Measurements from ENCODE around the gene NECTIN1. TPM values are rescaled to one million over a fixed set of nuclear protein-coding genes. Genes with fewer than 3 reads are reported as not detected.

Gene NECTIN1
- total and polyA plus RNA-seq, 2 donors (not counting 3 experiments of a cell fraction or from before 2014, with no cell fraction given): 10.8 to 23.6 TPM

GRCh38 chr11:119726585-119727522 lies 2.1 kb downstream of the NECTIN1 start:
- dilution Hi-C loops (cut with MboI; ENCODE audit: extremely low pct_ligation_motif_present, low sequenced_read_pairs) (no loop called here), intact Hi-C loops (cut with micrococcal nuclease) (loop anchor here (5.0 kb wide), 2 partner anchors 375 to 485 kb away; partner anchors contain the start of gene OAF)
- Histone ChIP-seq H3K27me3 (ENCODE audit: control insufficient read depth in 2 of 2, insufficient read depth in 2 of 2, low read length in 2 of 2) (no peaks in the 10 kb centered on the region), H3K4me1 (ENCODE audit: control insufficient read depth, extremely low read depth, insufficient read depth, low read length) (peaks cover 35% of the 10 kb centered on the region), H3K9ac (replicated peaks; ENCODE audit: extremely low read depth, insufficient read depth, low read length) (no peak overlapping the region), H4K20me1 (replicated peaks; ENCODE audit: control insufficient read depth, extremely low read depth, insufficient read depth, low read length) (no peaks in the 10 kb centered on the region), H2AFZ (ENCODE audit: low read depth, low read length) (no peak overlapping the region), H3K27ac (ENCODE audit: insufficient read depth, low read depth, low read length) (no peak overlapping the region), H3K4me2 (ENCODE audit: insufficient read depth, low read length) (peak overlapping the region; percentile 70), H3K79me2 (ENCODE audit: control insufficient read depth, insufficient read depth, low read length) (peaks cover 2% of the 10 kb centered on the region), H3K36me3 (ENCODE audit: control insufficient read depth in 2 of 2, extremely low read depth in 1 of 2, insufficient read depth in 2 of 2, low read length in 2 of 2) (no peaks in the 10 kb centered on the region), H3K9me1 (replicated peaks; ENCODE audit: control insufficient read depth, extremely low read depth, insufficient read depth, low read length) (no peaks in the 10 kb centered on the region), H3K9me3 (replicated peaks; ENCODE audit: control insufficient read depth, insufficient read depth, low read length) (no peaks in the 10 kb centered on the region), H3K4me3 (replicated peaks in 1 of 3; ENCODE audit: insufficient read depth in 1 of 3, low read depth in 1 of 3, low read length in 3 of 3) (peak overlapping the region; percentile 53 to 68 (median 65))
- BruUV-seq (replicated peaks): TSS peak; percentile 1
- FAIRE-seq: no peak
- no peak for DNase-seq (ENCODE audit: low read depth, low spot score)
- ChIA-PET POLR2A (no interaction called here), CTCF (interaction anchor here (0.8 to 4.5 kb wide), 6 partner anchors 12 to 85 kb away, joined by 3 to 128 read pairs (median 3); no protein-coding TSS in a partner anchor)
- TF ChIP-seq EZH2 (IDR thresholded peaks at IDR 0.05; ENCODE audit: borderline replicate concordance, low read depth, low read length, severe bottlenecking) (no peak), MYC (IDR thresholded peaks at IDR 0.05; ENCODE audit: low read depth, low read length) (no peak), GATA2 (IDR thresholded peaks at IDR 0.05; ENCODE audit: insufficient read depth, insufficient read length, low read depth, low read length) (no peak), JUN (IDR thresholded peaks at IDR 0.05; ENCODE audit: borderline replicate concordance, insufficient read depth, insufficient read length, low read depth) (no peak), POLR2A (IDR thresholded peaks at IDR 0.05; ENCODE audit: low read depth, low read length) (no peak), MAX (IDR thresholded peaks at IDR 0.05; ENCODE audit: insufficient read depth, insufficient read length) (no peak), CTCF (IDR thresholded peaks at IDR 0.05; ENCODE audit: extremely low read depth in 1 of 2, insufficient read depth in 1 of 2, low read depth in 1 of 2, low read length in 2 of 2) (no peak), FOS (IDR thresholded peaks at IDR 0.05; ENCODE audit: borderline replicate concordance, insufficient read depth, low read length) (no peak), POLR2AphosphoS5 (IDR thresholded peaks at IDR 0.05; ENCODE audit: insufficient read depth, low read depth, low read length) (no peak)

All from endothelial cell of umbilical vein (primary cell).